HepG2 (cell line): ENCODE results near the gene VPREB3. TPM values are rescaled to one million over a fixed set of nuclear protein-coding genes. Genes with fewer than 3 reads are reported as not detected.
A peak's percentile ranks its signal among the peaks of the same experiment; 100 is the strongest.

Source experiments
- DMTF1 ChIP-seq: sonication (generic); formaldehyde crosslinking; IDR thresholded peaks from 2 replicates; pipeline ENCODE4 v1.4.0; 2020; ENCODE audit warnings: mild to moderate bottlenecking, missing genetic modification reagents
- ELF1 ChIP-seq: sonication (generic); formaldehyde crosslinking; IDR thresholded peaks from 2 replicates; pipeline ENCODE4 v1.4.0; 2020; ENCODE audit warnings: missing genetic modification reagents
- GABPA ChIP-seq, 2 experiments: IDR thresholded peaks; 2 replicates each; pipeline ENCODE4 v1.6.1; 2011 to 2016; ENCODE audit warnings: low read depth in 2 of 2, low read length in 1 of 2, missing biosample characterization in 1 of 2, missing genetic modification characterization in 1 of 2
- HNRNPLL ChIP-seq: fragments of 200-400 bp; formaldehyde crosslinking; IDR thresholded peaks from 2 replicates; pipeline ENCODE4 v1.6.1; 2017; ENCODE audit warnings: mild to moderate bottlenecking, low read depth, low read length; ENCODE audit not compliant: poor library complexity, severe bottlenecking
- HOXA3 ChIP-seq: sonication (generic); formaldehyde crosslinking; IDR thresholded peaks from 2 replicates; pipeline ENCODE4 v1.5.0; 2020; ENCODE audit warnings: missing genetic modification reagents
- KDM4B ChIP-seq: sonication (generic); formaldehyde crosslinking; IDR thresholded peaks from 2 replicates; pipeline ENCODE4 v1.4.0; 2020; ENCODE audit warnings: missing genetic modification reagents
- MED8 ChIP-seq: sonication (generic); formaldehyde crosslinking; IDR thresholded peaks from 2 replicates; pipeline ENCODE4 v1.8.1; 2023; ENCODE audit warnings: mild to moderate bottlenecking, missing genetic modification reagents; ENCODE audit not compliant: insufficient replicate concordance
- MLLT10 ChIP-seq: sonication (generic); formaldehyde crosslinking; IDR thresholded peaks from 2 replicates; pipeline ENCODE4 v1.4.0; 2020; ENCODE audit warnings: missing genetic modification reagents
- NR2C2 ChIP-seq: sonication (generic); formaldehyde crosslinking; IDR thresholded peaks from 2 replicates; pipeline ENCODE4 v1.4.0; 2020; ENCODE audit warnings: missing genetic modification reagents, mild to moderate bottlenecking, moderate library complexity, borderline replicate concordance
- NR2F1 ChIP-seq, 2 experiments: fragments of 450-650 bp in 1 of 2; formaldehyde crosslinking in 1 of 2; IDR thresholded peaks; 2 replicates each; pipeline versions ENCODE4 v1.5.0 to v1.6.1; 2016 to 2020; ENCODE audit warnings: mild to moderate bottlenecking in 1 of 2, missing compliant biosample characterization in 1 of 2, missing genetic modification reagents in 1 of 2, moderate library complexity in 1 of 2
- SNAI1 ChIP-seq: sonication (generic); formaldehyde crosslinking; IDR thresholded peaks from 2 replicates; pipeline ENCODE4 v1.5.0; 2020; ENCODE audit warnings: mild to moderate bottlenecking, missing genetic modification reagents, borderline replicate concordance
- SOX6 ChIP-seq, 2 experiments: fragments of 450-650 bp in 1 of 2; sonication (generic) in 1 of 2; formaldehyde crosslinking in 1 of 2; IDR thresholded peaks; 2 replicates each; pipeline versions ENCODE4 v1.4.0 to v1.6.1; 2017 to 2020; ENCODE audit warnings: antibody characterized with exemption in 1 of 2, mild to moderate bottlenecking in 1 of 2, missing genetic modification reagents in 1 of 2
- SRSF1 ChIP-seq: fragments of 200-400 bp; formaldehyde crosslinking; optimal IDR thresholded peaks from 2 replicates; pipeline ENCODE3; 2017; ENCODE audit warnings: mild to moderate bottlenecking, low read depth, low read length, moderate library complexity
- TOE1 ChIP-seq: sonication (generic); formaldehyde crosslinking; IDR thresholded peaks from 2 replicates; pipeline ENCODE4 v1.4.0; 2020; ENCODE audit warnings: mild to moderate bottlenecking, missing genetic modification reagents
- TOPORS ChIP-seq: sonication (generic); formaldehyde crosslinking; IDR thresholded peaks from 2 replicates; pipeline ENCODE4 v1.8.0; 2023; ENCODE audit warnings: mild to moderate bottlenecking, missing genetic modification reagents
- ZMYM4 ChIP-seq: sonication (generic); formaldehyde crosslinking; IDR thresholded peaks from 2 replicates; pipeline ENCODE4 v1.8.1; 2023; ENCODE audit warnings: mild to moderate bottlenecking, missing genetic modification reagents
- ZNF260 ChIP-seq: sonication (generic); formaldehyde crosslinking; IDR thresholded peaks from 2 replicates; pipeline ENCODE4 v1.4.0; 2020; ENCODE audit warnings: missing genetic modification reagents, low read depth, mild to moderate bottlenecking, borderline replicate concordance
- ZNF276 ChIP-seq: sonication (generic); formaldehyde crosslinking; IDR thresholded peaks from 2 replicates; pipeline ENCODE4 v1.4.0; 2020; ENCODE audit warnings: mild to moderate bottlenecking, low read depth, missing genetic modification reagents
- ZNF431 ChIP-seq: sonication (generic); formaldehyde crosslinking; IDR thresholded peaks from 2 replicates; pipeline ENCODE4 v1.9.0; 2022; ENCODE audit warnings: missing genetic modification reagents, low read depth, mild to moderate bottlenecking, borderline replicate concordance
- ZNF572 ChIP-seq: sonication (generic); formaldehyde crosslinking; IDR thresholded peaks from 2 replicates; pipeline ENCODE4 v1.5.1; 2020; ENCODE audit warnings: mild to moderate bottlenecking, missing genetic modification reagents
- ZNF670 ChIP-seq: sonication (generic); formaldehyde crosslinking; IDR thresholded peaks from 2 replicates; pipeline ENCODE4 v1.8.0; 2022; ENCODE audit warnings: mild to moderate bottlenecking, missing genetic modification reagents, borderline replicate concordance
- polyA plus RNA-seq, 8 experiments: library from polyadenylated mRNA; depleted of rRNA in 3 of 8; stranded (reverse) in 7 of 8; unstranded in 1 of 8; fragments of >200 nt; fragmentation: Illumina TruSeq in 4 of 8; extraction: Trizol in 4 of 8; gene quantifications; 2 replicates each; pipeline versions ENCODE4 v1.2.1 to v1.2.3, GENCODE V29; 2011 to 2016; ENCODE audit warnings: low read depth in 4 of 8, missing spikeins in 1 of 8, mixed read lengths in 1 of 8; ENCODE audit not compliant: insufficient read depth in 1 of 8
- total RNA-seq, 5 experiments: library from RNA; depleted of rRNA; stranded (reverse); fragments of >200 nt; fragmentation: Illumina TruSeq; extraction: Trizol; gene quantifications; 2 replicates each; pipeline ENCODE4 v1.2.3, GENCODE V29; 2016; ENCODE audit warnings: low read depth in 1 of 5

The VPREB3 gene
- total and polyA plus RNA-seq, 2 of the 13 experiments (the other 11 are each of a cell fraction or from before 2014, with no cell fraction given): 0.22 TPM; not detected in 1

GRCh38 chr22:23750714-23751440 is 3.3 kb downstream of the VPREB3 start, which contains the start of gene ZNF70 (continued):
- TF ChIP-seq ZNF260 (no peak), ELF1 (CRISPR knock-in tag) (peak; percentile 48), MED8 (CRISPR knock-in tag) (peak; percentile 24), HNRNPLL (peak; percentile 22), KDM4B (no peak), NR2C2 (CRISPR knock-in tag) (peak; percentile 35), SRSF1 (peak; percentile 58), GABPA (IDR thresholded peaks at IDR 0.05; ENCODE audit: low read depth, low read length) (peak; percentile 75), GABPA (CRISPR knock-in tag; IDR thresholded peaks at IDR 0.05; ENCODE audit: low read depth) (peak; percentile 79), TOE1 (no peak), DMTF1 (no peak), ZNF431 (CRISPR knock-in tag) (peak; percentile 9; the same call in 1 of the 2 replicates), ZMYM4 (CRISPR knock-in tag) (peak; percentile 64), SOX6 (IDR thresholded peaks at IDR 0.05) (no peak), SOX6 (CRISPR knock-in tag; IDR thresholded peaks at IDR 0.05) (0 out of 2 replicates have a peak, but pooled peaks have one; percentile 16), MLLT10 (CRISPR knock-in tag) (no peak), SNAI1 (peak; percentile 67; the same call in 1 of the 2 replicates), NR2F1 (CRISPR knock-in tag; IDR thresholded peaks at IDR 0.05) (no peak), ZNF670 (CRISPR knock-in tag) (0 out of 2 replicates have a peak, but pooled peaks have one; percentile 50), ZNF572 (CRISPR knock-in tag) (0 out of 2 replicates have a peak, but pooled peaks have one; percentile 61), TOPORS (CRISPR knock-in tag) (no peak), ZNF276 (CRISPR knock-in tag) (0 out of 2 replicates have a peak, but pooled peaks have one; percentile 7), HOXA3 (peak; percentile 74)
